ENCODE results near the gene IL1A.

- TF ChIP-seq CTCF (IDR thresholded peaks at IDR 0.05; ENCODE audit: insufficient read depth, low read depth, low read length) (no peak), EZH2 (IDR thresholded peaks at IDR 0.05; ENCODE audit: insufficient read depth, low read length) (no peak)
Measured at GRCh38 chr2:112762276-112762675, 22.0 kb downstream of the IL1A start.

Data from astrocyte (in vitro differentiated cells and primary cell).